GM19240 (cell line): Measurements from ENCODE around the gene CD14.
"Not testable (repeated sequence)": the region's sequence is repeated elsewhere in the genome, so short reads cannot be mapped to it uniquely, and the experiment has no call there.

ENCODE experiments used
- DNase-seq: peaks from one replicate; pipeline ENCODE4 v3.0.0; 2011; ENCODE audit warnings: low spot score; ENCODE audit not compliant: insufficient read length

The CD14 gene

DNA sequence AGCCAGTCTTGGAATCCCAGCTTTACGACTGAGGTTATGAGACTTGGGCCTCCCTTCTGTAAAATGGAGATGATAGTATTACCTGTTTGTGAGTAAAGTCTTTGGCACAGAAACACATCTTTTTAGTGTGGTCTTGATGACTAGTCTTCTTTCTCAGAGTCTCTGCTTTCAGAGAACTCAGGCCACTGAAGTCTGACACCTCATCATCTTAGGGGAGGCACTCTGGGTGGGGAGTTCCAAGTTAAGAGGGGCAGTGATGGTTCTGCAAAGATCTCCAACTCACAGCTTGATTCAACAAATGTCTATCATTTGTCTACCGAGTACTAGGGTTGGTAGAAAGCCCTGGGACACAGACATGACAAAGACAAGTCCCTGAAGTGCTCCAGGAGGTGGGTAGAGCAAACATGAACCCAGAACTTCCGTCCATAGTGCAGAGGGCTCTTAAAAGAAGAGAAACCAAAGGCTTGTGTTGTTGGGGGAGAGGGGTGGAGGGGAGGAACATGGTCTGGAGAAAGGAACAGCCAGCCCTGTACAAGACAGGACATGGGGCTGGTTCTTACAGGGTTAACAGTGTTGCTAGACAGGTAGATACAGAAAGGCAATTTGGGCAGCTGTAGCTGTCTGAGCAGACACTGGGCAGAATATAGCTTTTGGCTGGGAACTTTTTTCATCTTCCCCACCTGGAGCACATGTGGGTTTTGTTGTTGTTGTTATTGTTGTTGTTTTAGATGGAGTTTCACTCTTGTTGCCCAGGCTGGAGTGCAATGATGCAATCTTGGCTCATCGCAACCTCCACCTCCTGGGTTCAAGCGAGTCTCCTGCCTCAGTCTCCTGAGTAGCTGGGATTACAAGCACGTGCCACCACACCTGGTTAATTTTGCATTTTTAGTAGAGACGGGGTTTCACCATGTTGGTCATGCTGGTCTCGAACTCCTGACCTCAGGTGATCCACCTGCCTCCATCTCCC, 2.6 kb upstream of the CD14 start:
- DNase-seq: no peak

DNA sequence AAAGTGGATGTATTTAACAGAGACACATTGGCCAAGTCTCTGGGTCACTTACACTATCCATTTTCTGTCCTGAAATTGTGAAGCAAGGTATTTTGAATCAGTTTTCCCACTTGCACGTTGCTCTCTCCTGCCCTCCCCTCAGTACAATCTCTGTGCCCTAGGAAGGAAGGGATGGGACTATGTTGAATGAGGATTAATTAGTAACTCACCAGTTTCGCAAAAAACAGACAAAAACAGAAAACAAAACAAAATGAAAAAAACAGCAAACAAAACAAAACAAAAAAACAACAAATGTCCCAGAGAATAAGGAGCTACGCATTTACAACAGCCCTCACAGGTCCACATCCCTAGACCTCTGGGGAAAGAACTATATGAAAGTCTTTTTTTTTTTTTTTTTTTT, 1.1 kb upstream of the CD14 start:
- DNase-seq: no peak

DNA sequence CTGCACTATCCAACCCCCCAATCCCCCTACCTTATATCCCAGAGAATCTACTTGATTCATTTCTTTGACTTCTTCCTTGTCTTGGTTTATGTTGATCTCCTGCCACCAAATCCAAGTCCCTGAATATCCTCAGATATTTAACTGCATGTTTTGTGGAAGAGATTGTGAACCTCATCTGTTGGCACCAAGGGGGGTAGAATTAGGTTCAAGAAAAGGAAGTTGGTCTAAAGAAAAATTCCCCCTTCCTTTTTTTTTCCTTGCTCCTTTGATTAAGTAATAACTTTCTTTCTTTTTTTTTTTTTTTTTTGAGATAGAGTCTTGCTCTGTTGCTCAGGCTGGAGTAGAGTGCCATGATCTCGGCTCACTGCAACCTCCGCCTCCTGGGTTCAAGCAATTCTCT, 526 bp upstream of the CD14 start:
- no peak for DNase-seq

DNA sequence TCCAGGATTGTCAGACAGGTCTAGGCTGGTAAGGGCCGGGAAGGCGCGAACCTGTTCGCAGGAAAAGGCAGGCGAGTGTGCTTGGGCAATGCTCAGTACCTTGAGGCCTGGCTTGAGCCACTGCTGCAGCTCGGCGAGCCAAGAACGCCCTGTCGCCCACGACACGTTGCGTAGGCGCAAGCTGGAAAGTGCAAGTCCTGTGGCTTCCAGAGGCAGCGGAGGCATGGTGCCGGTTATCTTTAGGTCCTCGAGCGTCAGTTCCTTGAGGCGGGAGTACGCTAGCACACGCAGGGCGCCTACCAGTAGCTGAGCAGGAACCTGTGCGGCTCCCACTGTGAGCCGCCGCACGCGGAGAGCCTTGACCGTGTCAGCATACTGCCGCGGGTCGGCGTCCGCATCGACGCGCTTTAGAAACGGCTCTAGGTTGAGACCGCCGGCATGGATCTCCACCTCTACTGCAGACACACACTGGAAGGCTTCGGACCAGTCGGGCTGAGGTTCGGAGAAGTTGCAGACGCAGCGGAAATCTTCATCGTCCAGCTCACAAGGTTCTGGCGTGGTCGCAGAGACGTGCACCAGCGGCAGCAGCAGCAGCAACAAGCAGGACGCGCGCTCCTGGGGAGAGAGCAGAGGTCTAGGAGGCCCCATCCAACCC, 482 bp downstream of the CD14 start:
- no peak for DNase-seq

GRCh38 chr5:140631831-140632365, 1.1 kb downstream of the CD14 start:
- no peak for DNase-seq

GRCh38 chr5:140631036-140631417, 1.9 kb downstream of the CD14 start:
- DNase-seq: no peak

DNA sequence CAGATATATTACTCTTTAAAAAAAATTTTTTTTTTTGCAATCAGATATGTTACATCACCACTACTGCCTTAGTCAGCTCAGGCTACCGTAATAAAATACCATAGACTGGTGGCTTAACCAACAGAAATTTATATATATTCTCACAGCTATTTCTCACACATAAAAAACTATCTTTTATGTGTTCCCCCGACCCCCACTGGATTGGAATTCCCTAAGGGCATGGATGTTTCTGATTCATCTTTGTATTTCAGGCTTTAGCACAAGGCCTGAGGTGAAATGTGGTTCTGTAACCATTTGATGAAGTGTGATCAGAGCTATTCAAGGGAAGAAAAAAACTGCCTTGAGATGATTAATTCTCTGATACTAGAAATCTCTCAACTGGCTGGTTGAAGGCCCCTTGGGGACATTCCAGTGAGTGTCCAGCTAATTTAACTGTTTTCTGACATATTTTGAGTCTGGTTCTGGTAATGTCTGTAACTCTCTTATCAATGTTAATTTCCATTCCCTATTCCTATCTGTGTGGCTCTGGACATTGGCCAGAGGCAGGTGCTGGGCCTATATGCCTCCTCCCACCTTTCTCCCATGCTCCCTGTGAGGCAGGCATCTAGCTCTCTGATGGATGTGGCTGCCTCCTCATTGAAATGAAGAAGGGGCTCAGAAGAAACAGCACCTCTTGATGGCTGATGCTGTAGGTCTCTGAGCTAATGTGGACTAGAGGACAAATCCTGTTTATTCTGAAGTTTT, 2.5 kb downstream of the CD14 start:
- DNase-seq: no peak

- DNase-seq: no peak
Observed at GRCh38 chr5:140628711-140629110, 4.3 kb downstream of the CD14 start.

DNA sequence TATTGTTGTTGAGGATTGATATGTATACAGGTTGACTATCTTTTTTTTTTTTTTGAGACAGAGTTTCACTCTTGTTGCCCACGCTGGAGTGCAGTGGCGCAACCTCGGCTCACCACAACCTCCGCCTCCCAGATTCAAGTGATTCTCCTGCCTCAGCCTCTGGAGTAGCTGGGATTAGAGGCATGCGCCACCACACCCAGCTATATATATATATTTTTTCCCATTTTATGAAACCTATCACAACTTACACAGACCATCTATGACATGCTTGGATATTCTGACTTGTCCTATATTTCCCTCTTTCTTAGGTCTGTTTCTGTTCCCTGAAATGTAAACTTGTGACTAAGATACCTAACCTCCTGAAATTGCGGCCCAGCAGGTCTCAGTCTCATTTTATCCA, 5.0 kb downstream of the CD14 start:
- no peak for DNase-seq

DNA sequence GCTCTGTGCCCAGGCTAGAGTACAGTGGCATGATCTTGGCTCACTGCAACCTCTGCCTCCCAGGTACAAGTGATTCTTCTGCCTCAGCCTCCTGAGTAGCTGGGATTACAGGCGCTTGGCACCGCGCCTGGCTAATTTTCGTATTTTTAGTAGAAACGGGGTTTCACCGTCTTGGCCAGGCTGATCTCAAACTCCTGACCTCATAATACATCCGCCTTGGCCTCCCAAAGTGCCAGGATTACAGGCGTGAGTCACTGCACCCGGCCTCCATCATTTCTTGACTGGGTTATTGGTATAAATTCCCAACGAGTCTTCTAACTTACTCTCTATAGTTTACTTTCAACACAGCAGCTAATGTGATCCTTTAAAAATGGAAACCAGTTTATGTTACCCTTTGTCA, 8.1 kb downstream of the CD14 start:
- not testable (repeated sequence) for DNase-seq

- DNase-seq: not testable (repeated sequence)
Observed at GRCh38 chr5:140623061-140623460, 9.9 kb downstream of the CD14 start.

DNA sequence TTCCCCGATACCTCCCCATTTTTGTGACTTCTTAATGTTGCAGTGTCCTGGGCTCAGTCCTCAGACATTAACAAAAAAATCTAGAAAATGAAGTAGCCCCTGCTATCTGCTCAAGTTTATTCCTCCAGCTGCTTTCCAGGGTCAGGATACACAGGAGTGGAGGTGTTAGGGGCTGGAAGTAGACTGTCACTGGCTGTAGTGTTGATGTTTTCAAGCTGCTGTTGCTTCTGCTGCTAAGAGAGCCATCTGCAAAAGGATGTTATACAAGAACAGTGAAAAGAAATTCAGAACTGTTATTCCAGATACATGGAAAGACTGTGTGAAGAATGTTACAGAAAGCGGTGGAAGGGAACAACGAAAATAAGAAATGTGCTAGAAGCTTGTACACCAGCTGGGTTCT, 10.7 kb downstream of the CD14 start:
- DNase-seq: no peak

DNA sequence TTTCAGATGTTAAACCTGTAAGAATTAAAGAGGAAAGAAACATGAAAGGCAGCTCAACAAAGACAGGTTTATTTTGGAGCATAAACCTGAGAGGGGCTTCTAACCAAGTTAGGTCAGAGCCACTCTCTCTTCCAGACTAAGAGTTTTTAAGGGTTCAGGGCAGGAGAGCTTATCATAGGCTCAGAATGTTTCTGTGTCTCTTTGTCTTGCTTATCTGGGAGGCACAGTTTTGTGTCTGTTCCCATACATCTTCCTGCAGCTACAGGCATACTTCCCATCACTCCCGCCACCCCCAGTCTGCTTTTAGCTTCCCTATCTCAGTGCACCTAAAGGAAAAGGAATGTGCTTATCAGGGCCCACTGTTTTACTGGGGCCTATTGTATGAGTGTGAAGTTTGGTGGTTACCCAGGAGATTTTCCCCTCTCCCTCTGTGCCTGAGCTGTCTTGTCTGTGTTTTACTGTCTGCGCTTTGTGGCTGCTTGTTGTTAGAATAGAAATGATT, 21.9 kb downstream of the CD14 start:
- DNase-seq: no peak

GRCh38 chr5:140609126-140609525, 23.8 kb downstream of the CD14 start:
- no peak for DNase-seq

DNA sequence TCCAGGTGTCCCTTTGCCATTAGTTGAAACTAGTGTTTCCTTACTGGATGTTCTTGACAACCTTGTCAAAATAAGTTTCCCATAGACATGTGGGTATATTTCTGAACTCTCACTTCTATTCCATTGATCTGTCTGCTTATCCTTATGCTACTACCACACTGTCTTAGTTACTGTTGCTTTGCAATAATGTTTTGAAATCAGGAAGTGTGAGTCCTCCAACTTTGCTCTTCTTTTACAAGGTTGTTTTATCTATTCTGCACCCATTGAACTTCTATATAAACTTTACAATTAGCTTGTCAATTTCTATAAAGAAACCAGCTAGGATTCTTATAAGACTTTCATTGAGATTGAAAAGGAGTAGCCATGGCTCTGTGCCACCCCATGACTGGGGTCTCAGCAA, 24.3 kb downstream of the CD14 start:
- no peak for DNase-seq

DNA sequence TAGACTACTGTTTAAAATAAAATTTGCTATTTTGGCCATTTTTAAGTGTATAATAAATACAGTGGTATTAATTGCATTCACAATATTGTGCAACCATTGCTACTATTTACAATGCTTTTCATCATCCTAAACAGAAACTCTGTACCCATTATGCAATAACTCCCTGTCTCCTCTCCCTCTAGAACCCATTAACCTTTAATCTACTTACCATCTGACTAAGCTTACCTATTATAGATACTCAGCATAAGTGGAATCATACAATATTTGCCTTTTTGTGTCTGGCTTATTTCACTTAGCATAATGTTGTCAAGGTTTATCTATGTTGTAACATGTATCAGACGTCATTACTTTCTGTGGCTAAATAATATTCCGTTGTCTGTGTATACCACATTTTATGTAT, 25.9 kb downstream of the CD14 start:
- DNase-seq: no peak

GRCh38 chr5:140605879-140606278, 27.1 kb downstream of the CD14 start:
- no peak for DNase-seq

GRCh38 chr5:140603734-140604133, 29.2 kb downstream of the CD14 start:
- DNase-seq: no peak

DNA sequence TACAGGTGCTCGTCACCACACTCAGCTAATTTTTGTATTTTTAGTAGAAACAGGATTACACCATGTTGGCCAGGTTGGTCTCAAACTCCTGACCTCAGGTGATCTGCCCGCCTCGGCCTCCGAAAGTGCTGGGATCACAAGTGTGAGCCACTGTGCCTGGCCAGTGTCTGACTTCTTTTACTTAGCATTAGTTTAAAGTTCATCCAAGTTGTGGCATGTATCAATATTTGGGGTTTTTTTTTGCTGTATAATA, 29.6 kb downstream of the CD14 start:
- not testable (repeated sequence) for DNase-seq

DNA sequence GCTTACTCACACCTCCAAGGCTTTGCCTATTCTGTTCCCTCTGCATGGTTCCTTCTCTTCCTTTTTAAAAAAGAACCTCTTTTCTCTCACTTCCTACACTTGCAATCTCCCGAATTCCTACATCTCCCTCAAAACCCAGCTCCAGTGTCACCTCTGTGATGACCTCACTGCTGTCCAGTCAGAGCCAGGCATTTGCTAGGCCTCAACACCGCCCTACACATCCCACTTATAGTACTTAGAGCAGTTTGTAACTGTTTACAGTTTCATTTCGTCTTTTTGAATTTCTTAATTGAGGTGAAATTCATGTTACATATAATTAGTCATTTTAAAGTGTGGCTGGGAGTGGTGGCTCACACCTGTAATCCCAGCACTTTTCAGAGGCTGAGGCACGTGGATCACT, 30.8 kb downstream of the CD14 start:
- DNase-seq: no peak

DNA sequence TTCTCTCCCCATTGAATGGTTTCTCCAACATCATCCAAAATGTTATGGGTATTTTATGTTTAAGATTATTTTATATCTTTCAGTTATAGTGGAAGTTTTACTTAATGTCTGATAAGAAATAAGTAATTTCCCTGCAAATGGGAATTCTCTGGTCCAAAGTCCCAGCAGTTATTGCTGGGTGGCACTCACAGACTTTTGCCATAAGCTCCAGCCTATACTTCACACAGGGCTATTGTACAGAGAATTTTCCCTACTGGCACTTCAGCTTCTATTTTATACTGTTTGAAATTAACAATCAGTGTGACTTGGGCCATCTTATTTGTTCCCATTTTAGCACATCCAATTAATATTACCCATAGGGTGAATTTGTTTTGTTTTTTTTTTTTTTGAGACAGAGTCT, 32.9 kb downstream of the CD14 start:
- DNase-seq: no peak

DNA sequence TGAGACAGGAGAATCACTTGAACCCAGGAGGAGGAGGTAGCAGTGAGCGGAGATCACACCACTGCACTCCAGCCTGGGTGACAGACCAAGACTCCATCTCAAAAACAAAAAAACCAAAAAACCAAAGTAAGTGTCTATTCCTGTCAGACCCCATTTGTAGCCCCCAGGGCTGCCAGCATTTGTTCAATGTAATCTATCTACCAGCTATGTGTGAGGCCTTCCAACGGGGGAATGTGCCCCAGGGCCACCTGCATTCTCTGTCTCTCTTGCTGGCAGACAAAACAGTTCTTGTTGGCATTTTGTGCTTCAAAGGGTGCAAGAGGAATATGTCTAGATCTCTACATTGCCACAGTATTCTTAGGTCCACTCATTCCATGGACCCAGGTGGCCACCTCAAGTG, 34.1 kb downstream of the CD14 start:
- DNase-seq: no peak
